GM23338 (cell line): Measurements from ENCODE around the gene TMEM247. TPM values are rescaled to one million over a fixed set of nuclear protein-coding genes. Genes with fewer than 3 reads are reported as not detected.

Experiments
- ATAC-seq: fragments of 200-7000 bp; cut with Tn5 transposase; 3 replicates; pipeline ENCODE4 v1.9.1; 2020
- DNase-seq: peaks from one replicate; pipeline ENCODE4 v3.0.0-alpha.2; 2015; ENCODE audit warnings: low spot score
- H2AFZ ChIP-seq: fragments of 200-600 bp; sonication (generic); 2 replicates; pipeline ENCODE4 v1.8.0; 2016; ENCODE audit warnings: antibody characterized with exemption, mild to moderate bottlenecking, moderate library complexity
- H3F3A ChIP-seq: fragments of 200-600 bp; sonication (generic); replicated peaks from 2 replicates; pipeline ENCODE4 v1.8.0; 2017; ENCODE audit warnings: antibody characterized with exemption, mixed run types, low read depth
- H3K27ac ChIP-seq: fragments of 200-600 bp; sonication (generic); 2 replicates; pipeline ENCODE4 v1.6.1; 2016; ENCODE audit warnings: low read depth
- H3K27me3 ChIP-seq: fragments of 200-600 bp; sonication (generic); 2 replicates; pipeline ENCODE4 v1.8.0; 2016; ENCODE audit warnings: mild to moderate bottlenecking, mixed run types, moderate library complexity; ENCODE audit not compliant: insufficient read depth
- H3K36me3 ChIP-seq: fragments of 200-600 bp; sonication (generic); 2 replicates; pipeline ENCODE4 v1.8.0; 2016; ENCODE audit warnings: mild to moderate bottlenecking; ENCODE audit not compliant: insufficient read depth
- H3K4me1 ChIP-seq: fragments of 200-600 bp; sonication (generic); 2 replicates; pipeline ENCODE4 v1.8.0; 2016; ENCODE audit warnings: mild to moderate bottlenecking, moderate library complexity; ENCODE audit not compliant: insufficient read depth
- H3K4me2 ChIP-seq: fragments of 200-600 bp; sonication (generic); 2 replicates; pipeline ENCODE4 v1.7.1; 2017; ENCODE audit warnings: mixed run types
- H3K4me3 ChIP-seq: fragments of 200-600 bp; sonication (generic); 2 replicates; pipeline ENCODE4 v1.6.1; 2016; ENCODE audit warnings: mixed run types
- H3K79me2 ChIP-seq: fragments of 200-600 bp; sonication (generic); replicated peaks from 2 replicates; pipeline ENCODE4 v1.8.0; 2017; ENCODE audit warnings: mild to moderate bottlenecking; ENCODE audit not compliant: insufficient read depth
- H3K9me2 ChIP-seq: fragments of 200-600 bp; sonication (generic); 2 replicates; pipeline ENCODE4 v1.8.0; 2017; ENCODE audit not compliant: insufficient read depth
- H4K20me1 ChIP-seq: fragments of 200-600 bp; sonication (generic); replicated peaks from 2 replicates; pipeline ENCODE4 v1.8.0; 2017; ENCODE audit warnings: mild to moderate bottlenecking; ENCODE audit not compliant: insufficient read depth
- H3K27ac Mint-ChIP-seq: 2 replicates; pipeline ENCODE4 v1.8.0; 2020; ENCODE audit warnings: inconsistent platforms, mild to moderate bottlenecking, moderate library complexity, mixed read lengths
- H3K27me3 Mint-ChIP-seq: 3 replicates; pipeline ENCODE4 v1.8.0; 2022; ENCODE audit warnings: low read depth, mild to moderate bottlenecking, moderate library complexity, mixed read lengths, inconsistent platforms; ENCODE audit not compliant: insufficient read depth, poor library complexity
- H3K36me3 Mint-ChIP-seq: 3 replicates; pipeline ENCODE4 v1.8.0; 2021; ENCODE audit warnings: low read depth, mild to moderate bottlenecking, inconsistent platforms, moderate library complexity, mixed read lengths
- H3K4me1 Mint-ChIP-seq: 3 replicates; pipeline ENCODE4 v1.8.0; 2020; ENCODE audit warnings: mild to moderate bottlenecking, inconsistent platforms, mixed read lengths
- H3K4me3 Mint-ChIP-seq: 3 replicates; pipeline ENCODE4 v1.8.0; 2021; ENCODE audit warnings: moderate library complexity, mild to moderate bottlenecking, inconsistent platforms, mixed read lengths
- H3K9me3 Mint-ChIP-seq: 3 replicates; pipeline ENCODE4 v1.8.0; 2020; ENCODE audit warnings: moderate library complexity, mild to moderate bottlenecking, inconsistent platforms, mixed read lengths
- EZH2 ChIP-seq: fragments of 200-600 bp; sonication (generic); IDR thresholded peaks from one replicate; pipeline ENCODE4 v1.8.0; 2017; ENCODE audit warnings: antibody characterized with exemption, mild to moderate bottlenecking, low read depth; ENCODE audit not compliant: unreplicated experiment
- JUNB ChIP-seq: IDR thresholded peaks from one replicate; pipeline ENCODE4 v1.6.1; 2016; ENCODE audit warnings: antibody characterized with exemption; ENCODE audit not compliant: unreplicated experiment
- NANOG ChIP-seq: IDR thresholded peaks from 2 replicates; pipeline ENCODE4 v1.6.1; 2016; ENCODE audit warnings: antibody characterized with exemption, borderline replicate concordance
- STAT1 ChIP-seq: IDR thresholded peaks from one replicate; pipeline ENCODE4 v1.6.1; 2016; ENCODE audit warnings: antibody characterized with exemption; ENCODE audit not compliant: unreplicated experiment
- ZNF114 ChIP-seq: fragments of 250-450 bp; sonication (Bioruptor Pico); IDR thresholded peaks from 2 replicates; pipeline ENCODE4 v1.5.0; 2020; ENCODE audit warnings: mild to moderate bottlenecking, moderate library complexity
- ZNF331 ChIP-seq: fragments of 250-450 bp; sonication (Bioruptor Pico); IDR thresholded peaks from 2 replicates; pipeline ENCODE4 v1.5.0; 2020; ENCODE audit warnings: low read depth, mild to moderate bottlenecking, moderate library complexity
- polyA plus RNA-seq: library from polyadenylated mRNA; unstranded; fragments of >200 nt; fragmentation: Nextera tagmentation; extraction: Ambion mirVana; gene quantifications from 2 replicates; pipeline ENCODE4 v1.2.1, GENCODE V29; 2016
- total RNA-seq: library from RNA; depleted of rRNA; stranded (reverse); fragments of >200 nt; shearing (Covaris generic); gene quantifications from 2 replicates; pipeline ENCODE4 v1.2.3, GENCODE V29; 2014
- TF ChIP-seq, protein P1 (sequence below), 2 experiments: fragments of 200-600 bp in 1 of 2; sonication (generic) in 1 of 2; conservative IDR thresholded peaks; 2 replicates each; pipeline versions ENCODE4 v1.5.1 to v1.6.1; 2016 to 2017; ENCODE audit warnings: antibody characterized with exemption in 2 of 2, low read depth in 2 of 2, mild to moderate bottlenecking in 2 of 2, moderate library complexity in 1 of 2
- TF ChIP-seq, protein P2 (sequence below): IDR thresholded peaks from one replicate; pipeline ENCODE4 v1.6.1; 2018; ENCODE audit warnings: antibody characterized with exemption; ENCODE audit not compliant: unreplicated experiment
- TF ChIP-seq, protein P3 (sequence below): IDR thresholded peaks from 2 replicates; pipeline ENCODE4 v1.6.1; 2016; ENCODE audit warnings: antibody characterized with exemption

TMEM247 gene
- total and polyA plus RNA-seq, 2 experiments from 2014 or later: not detected

DNA sequence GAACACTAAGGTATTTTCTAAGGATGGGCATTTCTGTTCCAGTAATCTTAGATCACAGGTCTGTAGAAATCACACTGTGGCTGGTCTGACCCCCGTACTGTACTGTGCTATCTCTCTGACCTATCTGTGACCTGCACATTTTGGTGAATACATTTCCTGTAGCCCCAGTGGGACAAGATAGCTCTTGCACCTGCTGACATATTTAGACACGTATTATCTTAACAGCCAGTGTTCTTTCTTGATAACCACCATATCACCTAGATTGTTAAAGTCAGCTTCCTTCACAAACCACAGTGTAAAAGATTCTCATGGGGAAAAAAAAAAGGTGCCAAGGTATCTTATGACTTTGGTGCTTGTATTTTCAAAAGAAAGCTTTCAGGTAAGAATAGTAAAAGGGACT is 39.8 kb upstream of the TMEM247 start:
- Histone ChIP-seq H3K9me2 (peaks cover 19% of the 10 kb centered on the region), H3K4me2 (no peak overlapping the region), H3K79me2 (no peaks in the 10 kb centered on the region), H3F3A (no peaks in the 10 kb centered on the region), H3K27ac (no peak overlapping the region), H3K36me3 (no peaks in the 10 kb centered on the region), H2AFZ (no peak overlapping the region), H3K4me1 (no peaks in the 10 kb centered on the region; the same call in 1 of the 2 replicates), H3K27me3 (no peaks in the 10 kb centered on the region), H4K20me1 (no peaks in the 10 kb centered on the region), H3K4me3 (no peak overlapping the region)
- DNase-seq: no peak
- Mint-ChIP-seq H3K27me3 (no peaks in the 10 kb centered on the region), H3K4me3 (no peak overlapping the region), H3K27ac (no peak overlapping the region), H3K36me3 (no peaks in the 10 kb centered on the region), H3K9me3 (no peaks in the 10 kb centered on the region), H3K4me1 (peaks cover 4% of the 10 kb centered on the region; the same call in 2 of the 3 replicates)
- no peak for ATAC-seq
- TF ChIP-seq, protein P1, sequence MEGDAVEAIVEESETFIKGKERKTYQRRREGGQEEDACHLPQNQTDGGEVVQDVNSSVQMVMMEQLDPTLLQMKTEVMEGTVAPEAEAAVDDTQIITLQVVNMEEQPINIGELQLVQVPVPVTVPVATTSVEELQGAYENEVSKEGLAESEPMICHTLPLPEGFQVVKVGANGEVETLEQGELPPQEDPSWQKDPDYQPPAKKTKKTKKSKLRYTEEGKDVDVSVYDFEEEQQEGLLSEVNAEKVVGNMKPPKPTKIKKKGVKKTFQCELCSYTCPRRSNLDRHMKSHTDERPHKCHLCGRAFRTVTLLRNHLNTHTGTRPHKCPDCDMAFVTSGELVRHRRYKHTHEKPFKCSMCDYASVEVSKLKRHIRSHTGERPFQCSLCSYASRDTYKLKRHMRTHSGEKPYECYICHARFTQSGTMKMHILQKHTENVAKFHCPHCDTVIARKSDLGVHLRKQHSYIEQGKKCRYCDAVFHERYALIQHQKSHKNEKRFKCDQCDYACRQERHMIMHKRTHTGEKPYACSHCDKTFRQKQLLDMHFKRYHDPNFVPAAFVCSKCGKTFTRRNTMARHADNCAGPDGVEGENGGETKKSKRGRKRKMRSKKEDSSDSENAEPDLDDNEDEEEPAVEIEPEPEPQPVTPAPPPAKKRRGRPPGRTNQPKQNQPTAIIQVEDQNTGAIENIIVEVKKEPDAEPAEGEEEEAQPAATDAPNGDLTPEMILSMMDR (conservative IDR thresholded peaks at IDR 0.05; ENCODE audit: low read depth in 2 of 2): no peak
- TF ChIP-seq EZH2 (no peak), JUNB (no peak), NANOG (no peak)
- TF ChIP-seq, protein P2, sequence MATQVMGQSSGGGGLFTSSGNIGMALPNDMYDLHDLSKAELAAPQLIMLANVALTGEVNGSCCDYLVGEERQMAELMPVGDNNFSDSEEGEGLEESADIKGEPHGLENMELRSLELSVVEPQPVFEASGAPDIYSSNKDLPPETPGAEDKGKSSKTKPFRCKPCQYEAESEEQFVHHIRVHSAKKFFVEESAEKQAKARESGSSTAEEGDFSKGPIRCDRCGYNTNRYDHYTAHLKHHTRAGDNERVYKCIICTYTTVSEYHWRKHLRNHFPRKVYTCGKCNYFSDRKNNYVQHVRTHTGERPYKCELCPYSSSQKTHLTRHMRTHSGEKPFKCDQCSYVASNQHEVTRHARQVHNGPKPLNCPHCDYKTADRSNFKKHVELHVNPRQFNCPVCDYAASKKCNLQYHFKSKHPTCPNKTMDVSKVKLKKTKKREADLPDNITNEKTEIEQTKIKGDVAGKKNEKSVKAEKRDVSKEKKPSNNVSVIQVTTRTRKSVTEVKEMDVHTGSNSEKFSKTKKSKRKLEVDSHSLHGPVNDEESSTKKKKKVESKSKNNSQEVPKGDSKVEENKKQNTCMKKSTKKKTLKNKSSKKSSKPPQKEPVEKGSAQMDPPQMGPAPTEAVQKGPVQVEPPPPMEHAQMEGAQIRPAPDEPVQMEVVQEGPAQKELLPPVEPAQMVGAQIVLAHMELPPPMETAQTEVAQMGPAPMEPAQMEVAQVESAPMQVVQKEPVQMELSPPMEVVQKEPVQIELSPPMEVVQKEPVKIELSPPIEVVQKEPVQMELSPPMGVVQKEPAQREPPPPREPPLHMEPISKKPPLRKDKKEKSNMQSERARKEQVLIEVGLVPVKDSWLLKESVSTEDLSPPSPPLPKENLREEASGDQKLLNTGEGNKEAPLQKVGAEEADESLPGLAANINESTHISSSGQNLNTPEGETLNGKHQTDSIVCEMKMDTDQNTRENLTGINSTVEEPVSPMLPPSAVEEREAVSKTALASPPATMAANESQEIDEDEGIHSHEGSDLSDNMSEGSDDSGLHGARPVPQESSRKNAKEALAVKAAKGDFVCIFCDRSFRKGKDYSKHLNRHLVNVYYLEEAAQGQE: no peak

DNA sequence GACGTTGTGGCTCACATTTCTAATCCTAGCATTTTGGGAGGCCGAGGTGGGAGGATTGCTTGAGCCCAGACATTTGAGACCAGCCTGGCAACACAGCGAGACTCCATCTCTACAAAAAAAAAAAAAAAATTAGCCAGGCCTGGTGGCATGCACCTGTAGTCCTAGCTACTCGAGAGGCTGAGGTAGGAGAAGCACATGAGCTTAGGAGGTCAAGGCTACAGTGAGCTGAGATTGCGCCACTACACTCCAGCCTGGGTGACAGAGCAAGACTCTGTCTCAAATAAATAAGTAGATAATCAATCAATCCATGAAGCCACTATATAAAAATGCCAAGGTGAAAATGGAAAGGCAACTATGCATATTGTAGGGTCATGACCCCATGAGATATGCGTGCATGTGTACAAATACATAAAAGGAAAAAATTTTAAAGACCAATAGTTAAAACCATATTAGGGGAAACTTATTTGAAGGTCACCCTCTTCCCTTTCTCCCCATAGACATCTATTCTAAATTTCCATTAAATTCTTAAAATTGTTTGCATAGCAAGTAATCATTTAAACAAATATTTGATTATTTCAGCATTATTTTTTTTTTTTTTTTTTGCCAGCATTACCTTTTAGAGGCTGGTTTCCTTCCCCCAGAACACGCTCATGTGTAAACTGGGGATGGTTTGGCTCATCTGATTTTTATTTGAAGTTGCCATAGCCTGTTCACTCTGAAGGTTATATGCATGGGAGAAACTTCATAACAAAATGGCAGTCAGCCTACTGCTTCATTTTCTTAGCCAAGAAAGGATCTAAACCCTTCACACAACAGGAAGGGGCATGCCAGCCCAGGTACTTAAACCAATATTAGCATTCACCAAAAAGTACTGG is 37.3 kb upstream of the TMEM247 start:
- no peak overlapping the region for H3K4me3 ChIP-seq
- H3K27ac Mint-ChIP-seq: no peak overlapping the region
- no peaks in the 10 kb centered on the region for H3K27me3 ChIP-seq
- ATAC-seq: no peak
- H3K4me1 Mint-ChIP-seq: no peaks in the 10 kb centered on the region
- H3K36me3 ChIP-seq: no peaks in the 10 kb centered on the region
- no peaks in the 10 kb centered on the region for H3K9me2 ChIP-seq
- no peak overlapping the region for H3K27ac ChIP-seq
- H3K9me3 Mint-ChIP-seq: no peaks in the 10 kb centered on the region
- no peak overlapping the region for H3K4me2 ChIP-seq
- H3K79me2 ChIP-seq: no peaks in the 10 kb centered on the region
- H3F3A ChIP-seq: no peaks in the 10 kb centered on the region
- H3K4me1 ChIP-seq: no peaks in the 10 kb centered on the region
- no peaks in the 10 kb centered on the region for H3K36me3 Mint-ChIP-seq
- no peaks in the 10 kb centered on the region for H4K20me1 ChIP-seq
- no peak for TF ChIP-seq EZH2
- TF ChIP-seq JUNB: no peak
- TF ChIP-seq NANOG: no peak
- TF ChIP-seq, protein P3, sequence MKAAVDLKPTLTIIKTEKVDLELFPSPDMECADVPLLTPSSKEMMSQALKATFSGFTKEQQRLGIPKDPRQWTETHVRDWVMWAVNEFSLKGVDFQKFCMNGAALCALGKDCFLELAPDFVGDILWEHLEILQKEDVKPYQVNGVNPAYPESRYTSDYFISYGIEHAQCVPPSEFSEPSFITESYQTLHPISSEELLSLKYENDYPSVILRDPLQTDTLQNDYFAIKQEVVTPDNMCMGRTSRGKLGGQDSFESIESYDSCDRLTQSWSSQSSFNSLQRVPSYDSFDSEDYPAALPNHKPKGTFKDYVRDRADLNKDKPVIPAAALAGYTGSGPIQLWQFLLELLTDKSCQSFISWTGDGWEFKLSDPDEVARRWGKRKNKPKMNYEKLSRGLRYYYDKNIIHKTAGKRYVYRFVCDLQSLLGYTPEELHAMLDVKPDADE: no peak
- no peak for TF ChIP-seq ZNF114
- TF ChIP-seq ZNF331 (CRISPR knock-in tag): no peak
- no peak for TF ChIP-seq STAT1
- TF ChIP-seq, protein P1 (conservative IDR thresholded peaks at IDR 0.05; ENCODE audit: low read depth in 2 of 2): no peak
- H3K27me3 Mint-ChIP-seq: no peaks in the 10 kb centered on the region
- H2AFZ ChIP-seq: no peak overlapping the region
- H3K4me3 Mint-ChIP-seq: no peak overlapping the region
- no peak for DNase-seq
